ENCODE data around the gene DMRTA1.
"Not testable (repeated sequence)": the region's sequence is repeated elsewhere in the genome, so short reads cannot be mapped to it uniquely, and the experiment has no call there.

Gene DMRTA1

GRCh38 chr9:22463205-22463604, 16.6 kb downstream of the DMRTA1 start:
- DNase-seq (ENCODE audit: low read depth in 2 of 2), result no peak

DNA sequence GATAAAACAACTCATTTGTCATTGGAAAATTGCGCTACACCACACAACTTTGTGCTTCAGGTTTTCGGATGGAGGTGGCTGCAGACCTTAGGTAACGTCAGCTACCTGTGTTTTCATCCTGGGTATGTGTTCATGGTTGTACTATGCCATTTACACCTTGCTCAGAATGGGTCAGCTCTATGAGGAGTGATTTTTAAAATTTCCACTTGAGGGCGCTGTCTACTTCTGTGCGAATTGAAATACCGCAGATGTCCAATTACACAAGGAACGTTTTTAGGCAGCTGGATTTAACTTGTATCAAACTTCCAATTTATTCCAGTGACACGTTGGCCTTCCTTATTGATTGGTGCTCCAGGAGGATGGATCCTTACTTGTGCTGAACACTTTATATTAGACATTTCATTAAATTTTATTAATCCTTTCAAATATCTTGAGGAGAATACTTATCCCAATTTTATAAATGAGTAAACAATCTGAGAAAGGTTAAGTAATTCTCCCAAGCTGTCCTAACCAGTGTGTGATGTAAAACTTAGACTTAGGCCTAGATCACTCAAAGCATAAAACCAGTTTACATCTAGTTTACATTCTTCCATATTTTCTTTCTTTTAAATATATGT, 23.4 kb downstream of the DMRTA1 start:
- DNase-seq (ENCODE audit: low read depth in 2 of 2), result no peak

DNA sequence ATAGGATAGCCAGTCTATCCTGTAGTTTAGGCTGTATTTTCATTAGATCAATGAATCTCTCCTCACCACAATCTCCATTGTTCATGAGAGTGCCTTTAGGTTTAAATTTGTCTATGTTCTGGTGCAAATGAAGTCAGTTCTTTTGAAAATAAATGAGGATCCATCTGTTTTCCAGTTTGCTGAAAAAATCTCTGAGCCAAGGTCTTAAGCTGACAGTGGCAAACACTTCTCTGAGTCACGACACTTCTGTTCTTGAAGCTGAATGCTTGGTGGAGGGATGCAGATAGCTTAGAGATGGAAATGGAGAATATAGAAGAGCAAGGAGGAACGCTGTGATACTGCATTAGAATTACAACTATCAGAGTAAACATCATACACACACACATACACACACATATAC, 34.9 kb downstream of the DMRTA1 start:
- DNase-seq (ENCODE audit: low read depth in 2 of 2), result no peak

GRCh38 chr9:22483528-22484070, 37.0 kb downstream of the DMRTA1 start:
- DNase-seq (ENCODE audit: low read depth in 2 of 2), result no peak

DNA sequence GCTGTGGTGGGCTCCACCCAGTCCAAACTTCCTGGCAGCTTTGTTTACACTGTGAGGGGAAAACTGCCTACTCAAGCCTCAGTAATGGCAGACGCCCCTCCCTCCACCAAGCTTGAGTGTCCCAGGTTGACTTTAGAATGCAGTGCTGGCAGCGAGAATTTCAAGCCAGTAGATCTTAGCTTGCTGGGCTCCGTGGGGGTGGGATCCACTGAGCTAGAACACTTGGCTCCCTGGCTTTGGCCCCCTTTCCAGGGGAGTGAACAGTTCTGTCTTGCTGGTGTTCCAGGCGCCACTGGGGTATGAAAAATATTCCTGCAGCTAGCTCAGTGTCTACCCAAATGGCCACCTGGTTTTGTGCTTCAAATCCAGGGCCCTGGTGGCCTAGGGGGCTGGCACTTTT, 49.6 kb downstream of the DMRTA1 start:
- DNase-seq (ENCODE audit: low read depth in 2 of 2), result not testable (repeated sequence)
